Liver (tissue), 9 donors: ENCODE measurements around the gene ACTL8. TPM values are rescaled to one million over a fixed set of nuclear protein-coding genes. Genes with fewer than 3 reads are reported as not detected.

ENCODE experiments used
- DNase-seq: peaks from one replicate; pipeline ENCODE4 v3.0.0-alpha.2; 2017; ENCODE audit warnings: low spot score
- H3K27ac ChIP-seq, 2 donors: one replicate each; pipeline ENCODE4 v1.7.0; 2013; ENCODE audit warnings: inconsistent platforms in 2 of 2, low read length in 2 of 2, control low read depth in 1 of 2, low read depth in 1 of 2, mild to moderate bottlenecking in 1 of 2
- H3K27me3 ChIP-seq, 4 donors: one replicate each; pipeline versions ENCODE4 v1.6.1 to v1.7.0; 2013; ENCODE audit warnings: low read length in 3 of 4, inconsistent platforms in 1 of 4, mild to moderate bottlenecking in 1 of 4, moderate library complexity in 1 of 4; ENCODE audit not compliant: control insufficient read depth in 4 of 4, insufficient read depth in 4 of 4
- H3K36me3 ChIP-seq, 4 donors: one replicate each; pipeline versions ENCODE4 v1.6.1 to v1.7.0; 2013; ENCODE audit warnings: low read length in 3 of 4, mild to moderate bottlenecking in 3 of 4, low read depth in 1 of 4, moderate library complexity in 1 of 4; ENCODE audit not compliant: control insufficient read depth in 4 of 4, insufficient read depth in 3 of 4
- H3K4me1 ChIP-seq, 4 donors: one replicate each; pipeline versions ENCODE4 v1.6.1 to v1.7.0; 2013; ENCODE audit warnings: low read length in 3 of 4, mild to moderate bottlenecking in 3 of 4, moderate library complexity in 1 of 4; ENCODE audit not compliant: control insufficient read depth in 4 of 4, insufficient read depth in 4 of 4
- H3K4me3 ChIP-seq, 3 donors: one replicate each; pipeline versions ENCODE4 v1.6.1 to v1.7.0; 2013; ENCODE audit warnings: low read length in 3 of 3, control low read depth in 1 of 3, low read depth in 1 of 3, mild to moderate bottlenecking in 1 of 3
- H3K9ac ChIP-seq, 2 donors: one replicate each; pipeline ENCODE4 v1.7.0; 2013; ENCODE audit warnings: low read length in 2 of 2, mild to moderate bottlenecking in 2 of 2, moderate library complexity in 2 of 2, control low read depth in 1 of 2, low read depth in 1 of 2
- H3K9me3 ChIP-seq, 4 donors: one replicate each; pipeline versions ENCODE4 v1.6.1 to v1.7.0; 2013; ENCODE audit warnings: low read length in 3 of 4; ENCODE audit not compliant: control insufficient read depth in 4 of 4
- CTCF ChIP-seq: fragments of 150-350 bp; IDR thresholded peaks from 2 replicates; pipeline ENCODE4 v1.5.1; 2017; ENCODE audit warnings: improper control_type of control experiment, low read depth, low read length; ENCODE audit not compliant: missing input control
- EGR1 ChIP-seq, 2 donors: IDR thresholded peaks; 2 replicates each; pipeline ENCODE4 v1.6.1; 2016 to 2018; ENCODE audit warnings: antibody characterized with exemption in 2 of 2, low read depth in 2 of 2
- FOXA1 ChIP-seq: IDR thresholded peaks from 2 replicates; pipeline ENCODE4 v1.6.1; 2016; ENCODE audit warnings: antibody characterized with exemption
- GABPA ChIP-seq, 2 donors: IDR thresholded peaks in 1 of 2; conservative IDR thresholded peaks in 1 of 2; 2 replicates each; pipeline ENCODE4 v1.6.1; 2016; ENCODE audit warnings: antibody characterized with exemption in 2 of 2, mild to moderate bottlenecking in 1 of 2, moderate library complexity in 1 of 2
- HNF4A ChIP-seq, 2 donors: conservative IDR thresholded peaks; 2 replicates each; pipeline ENCODE4 v1.6.1; 2016; ENCODE audit warnings: antibody characterized with exemption in 2 of 2, mild to moderate bottlenecking in 2 of 2
- HNF4G ChIP-seq: IDR thresholded peaks from 2 replicates; pipeline ENCODE4 v1.6.1; 2016; ENCODE audit warnings: antibody characterized with exemption
- JUND ChIP-seq, 2 donors: IDR thresholded peaks; 2 replicates each; pipeline ENCODE4 v1.6.1; 2016; ENCODE audit warnings: antibody characterized with exemption in 2 of 2
- MAX ChIP-seq: IDR thresholded peaks from 2 replicates; pipeline ENCODE4 v1.6.1; 2016; ENCODE audit warnings: antibody characterized with exemption
- NR2F2 ChIP-seq: IDR thresholded peaks from 2 replicates; pipeline ENCODE4 v1.6.1; 2016; ENCODE audit warnings: antibody characterized with exemption
- RAD21 ChIP-seq, 2 donors: IDR thresholded peaks; 2 replicates each; pipeline ENCODE4 v1.6.1; 2016; ENCODE audit warnings: antibody characterized with exemption in 2 of 2, mild to moderate bottlenecking in 2 of 2
- REST ChIP-seq: IDR thresholded peaks from 2 replicates; pipeline ENCODE4 v1.6.1; 2016; ENCODE audit warnings: antibody characterized with exemption, mild to moderate bottlenecking
- RXRA ChIP-seq, 2 donors: IDR thresholded peaks; 2 replicates each; pipeline ENCODE4 v1.6.1; 2017 to 2018; ENCODE audit warnings: antibody characterized with exemption in 2 of 2, mild to moderate bottlenecking in 1 of 2
- SP1 ChIP-seq: IDR thresholded peaks from 2 replicates; pipeline ENCODE4 v1.6.1; 2018; ENCODE audit warnings: antibody characterized with exemption, mild to moderate bottlenecking
- TAF1 ChIP-seq: conservative IDR thresholded peaks from 2 replicates; pipeline ENCODE4 v1.6.1; 2016; ENCODE audit warnings: antibody characterized with exemption, mild to moderate bottlenecking
- ZBTB33 ChIP-seq: IDR thresholded peaks from 2 replicates; pipeline ENCODE4 v1.6.1; 2016; ENCODE audit warnings: antibody characterized with exemption
- WGBS: extraction: QIAGEN DNeasy Blood & Tissue Kit; methylation state at CpG from one replicate; pipeline ENCODE4 v1.1.7; 2013; 5-methylcytosine and 5-hydroxymethylcytosine counted together
- polyA plus RNA-seq, 2 donors: library from polyadenylated mRNA; stranded (reverse) in 1 of 2; unstranded in 1 of 2; fragments of 200-250 nt in 1 of 2; fragments of >200 nt in 1 of 2; fragmentation: Nextera tagmentation in 1 of 2; extraction: Ambion mirVana in 1 of 2; gene quantifications; one replicate each; pipeline versions ENCODE4 v1.2.1 to v1.2.3, GENCODE V29; 2013 to 2015
- total RNA-seq, 2 donors: library from RNA; depleted of rRNA; stranded (reverse); fragments of >200 nt; gene quantifications; one replicate each; pipeline ENCODE4 v1.2.3, GENCODE V29; 2014
- donor health status: healthy.
- donor health status: healthy.
- donor health status: healthy.
- donor health status: healthy.
- donor health status: healthy.

The ACTL8 gene
- total and polyA plus RNA-seq, 4 donors, result not detected

- Histone ChIP-seq H3K4me1 (no peaks in the 10 kb centered on the region), H3K9ac (no peak overlapping the region), H3K4me3 (no peak overlapping the region), H3K9me3 (peaks cover 0 to 1% (median 0%) of the 10 kb centered on the region in 4 donors), H3K27ac (no peak overlapping the region), H3K27me3 (no peaks in the 10 kb centered on the region), H3K36me3 (no peaks in the 10 kb centered on the region)
- TF ChIP-seq REST (no peak), HNF4A (conservative IDR thresholded peaks at IDR 0.05) (no peak), CTCF (no peak), FOXA1 (no peak), RXRA (IDR thresholded peaks at IDR 0.05) (no peak), MAX (no peak), SP1 (no peak), ZBTB33 (no peak), HNF4G (no peak), NR2F2 (no peak), EGR1 (IDR thresholded peaks at IDR 0.05; ENCODE audit: low read depth in 2 of 2) (no peak), RAD21 (IDR thresholded peaks at IDR 0.05) (no peak), JUND (IDR thresholded peaks at IDR 0.05) (no peak), GABPA (IDR thresholded peaks at IDR 0.05 in 1 of 2, conservative IDR thresholded peaks at IDR 0.05 in 1 of 2) (no peak), TAF1 (no peak)
- WGBS, result 79% methylated on average over 3 of the region's 3 CpGs
- no peak for DNase-seq
Observed at GRCh38 chr1:17709981-17710380, 45.2 kb upstream of the ACTL8 start.

- no peak overlapping the region for H3K27ac ChIP-seq
- WGBS, result 87% methylated on average over 4 of the region's 4 CpGs
- no peak for DNase-seq
- H3K4me1 ChIP-seq, result no peaks in the 10 kb centered on the region
- peaks cover 0 to 1% (median 0%) of the 10 kb centered on the region in 4 donors for H3K9me3 ChIP-seq
- no peaks in the 10 kb centered on the region for H3K36me3 ChIP-seq
- H3K9ac ChIP-seq, result no peak overlapping the region
- H3K4me3 ChIP-seq, result no peak overlapping the region
- TF ChIP-seq FOXA1 (no peak), JUND (IDR thresholded peaks at IDR 0.05) (no peak), HNF4A (conservative IDR thresholded peaks at IDR 0.05) (no peak), RAD21 (IDR thresholded peaks at IDR 0.05) (no peak), ZBTB33 (no peak), GABPA (IDR thresholded peaks at IDR 0.05 in 1 of 2, conservative IDR thresholded peaks at IDR 0.05 in 1 of 2) (no peak), MAX (no peak), HNF4G (no peak), RXRA (IDR thresholded peaks at IDR 0.05) (no peak), NR2F2 (no peak)
- no peaks in the 10 kb centered on the region for H3K27me3 ChIP-seq
Observed at GRCh38 chr1:17710889-17711576, 44.1 kb upstream of the ACTL8 start.
